HCT116 (cell line): ENCODE measurements around the gene RNU7-1. TPM values are rescaled to one million over a fixed set of nuclear protein-coding genes. Genes with fewer than 3 reads are reported as not detected.

Experiments used
- ATAC-seq: fragments of 200-7000 bp; cut with Tn5 transposase; 2 replicates; pipeline ENCODE4 v1.9.1; 2020; ENCODE audit warnings: mild to moderate bottlenecking, moderate library complexity
- BruUV-seq: library from RNA; stranded (reverse); fragments of 400-500 nt; replicated peaks from 2 replicates; lab custom pipeline; 2021; lab: Mats Ljungman, UMichigan
- CTCF ChIA-PET: fragments of 300-600 bp; sonication (Branson Sonifier 250); formaldehyde crosslinking; loops from one replicate; lab custom pipeline; 2021; ENCODE audit warnings: antibody characterized with exemption; lab: Charles Lee
- POLR2A ChIA-PET: fragments of 300-600, 350-600 bp; sonication (Branson Sonifier 250); formaldehyde crosslinking; loops from one replicate; lab custom pipeline; 2021; ENCODE audit warnings: antibody characterized with exemption; lab: Charles Lee
- RAD21 ChIA-PET, 2 experiments: fragments of 300-600 bp; sonication (Branson Sonifier 250); formaldehyde crosslinking; loops; one replicate each; lab custom pipeline; 2023; ENCODE audit warnings: low total read pairs in 2 of 2; ENCODE audit not compliant: uncharacterized antibody in 2 of 2, unreplicated experiment in 2 of 2, low non-redundant PET in 1 of 2; lab: Charles Lee
- DNase-seq: peaks from one replicate; pipeline ENCODE4 v3.0.0-alpha.2; 2010; ENCODE audit warnings: low read depth, low spot score
- H2AFZ ChIP-seq: fragments of 200-600 bp; shearing (Covaris generic), sonication (generic); 2 replicates; pipeline ENCODE4 v1.6.1; 2017; ENCODE audit warnings: low read depth, mixed run types, mixed read lengths, antibody characterized with exemption, low read length; ENCODE audit not compliant: poor library complexity, severe bottlenecking
- H3K27ac ChIP-seq: 2 replicates; pipeline ENCODE4 v1.5.1; 2012; ENCODE audit warnings: low read depth, low read length
- H3K27me3 ChIP-seq: fragments of 200-600 bp; sonication (generic); 2 replicates; pipeline ENCODE4 v1.6.1; 2016; ENCODE audit warnings: mixed run types, low read length, mixed read lengths; ENCODE audit not compliant: insufficient read depth
- H3K36me3 ChIP-seq, 2 experiments: fragments of 200-500 bp in 1 of 2; fragments of 200-600 bp in 1 of 2; sonication (Bioruptor generic) in 1 of 2; sonication (generic) in 1 of 2; 2 replicates each; pipeline versions ENCODE4 v1.5.1 to v1.6.1; 2014 to 2016; ENCODE audit warnings: low read length in 2 of 2, inconsistent platforms in 1 of 2, mixed read lengths in 1 of 2, mixed run types in 1 of 2; ENCODE audit not compliant: insufficient read depth in 2 of 2, control insufficient read depth in 1 of 2
- H3K4me1 ChIP-seq, 2 experiments: fragments of 200-600 bp in 1 of 2; sonication (generic) in 1 of 2; 2 replicates each; pipeline versions ENCODE4 v1.5.1 to v1.6.1; 2012 to 2017; ENCODE audit warnings: low read length in 2 of 2, inconsistent platforms in 1 of 2, mild to moderate bottlenecking in 1 of 2, mixed read lengths in 1 of 2, mixed run types in 1 of 2, moderate library complexity in 1 of 2; ENCODE audit not compliant: insufficient read depth in 2 of 2, control insufficient read depth in 1 of 2
- H3K4me2 ChIP-seq: fragments of 200-600 bp; sonication (generic); 2 replicates; pipeline ENCODE4 v1.6.1; 2017; ENCODE audit warnings: mixed run types, low read length, mixed read lengths
- H3K4me3 ChIP-seq, 2 experiments: fragments of 200-600 bp in 1 of 2; sonication (generic) in 1 of 2; replicated peaks in 1 of 2; 2 replicates each; pipeline ENCODE4 v1.5.1; 2011 to 2016; ENCODE audit warnings: low read length in 2 of 2, control low read depth in 1 of 2, low read depth in 1 of 2, mild to moderate bottlenecking in 1 of 2, mixed read lengths in 1 of 2, mixed run types in 1 of 2
- H3K79me2 ChIP-seq: fragments of 200-600 bp; sonication (generic); 2 replicates; pipeline ENCODE4 v1.6.1; 2017; ENCODE audit warnings: mild to moderate bottlenecking, mixed run types, low read length, moderate library complexity, mixed read lengths; ENCODE audit not compliant: insufficient read depth
- H3K9ac ChIP-seq: fragments of 200-600 bp; sonication (generic); 2 replicates; pipeline ENCODE4 v1.6.1; 2016; ENCODE audit warnings: low read length, mixed read lengths
- H3K9me2 ChIP-seq: fragments of 200-600 bp; sonication (generic), shearing (Covaris generic); 2 replicates; pipeline ENCODE4 v1.6.1; 2017; ENCODE audit warnings: mixed run types, mild to moderate bottlenecking, moderate library complexity; ENCODE audit not compliant: insufficient read depth
- H3K9me3 ChIP-seq, 2 experiments: fragments of 200-500 bp in 1 of 2; fragments of 200-600 bp in 1 of 2; sonication (Bioruptor generic) in 1 of 2; sonication (generic) in 1 of 2; 2 replicates each; pipeline ENCODE4 v1.6.1; 2014 to 2017; ENCODE audit warnings: low read length in 2 of 2, mixed read lengths in 2 of 2, inconsistent platforms in 1 of 2, low read depth in 1 of 2, mild to moderate bottlenecking in 1 of 2, mixed run types in 1 of 2, moderate library complexity in 1 of 2; ENCODE audit not compliant: control insufficient read depth in 1 of 2, insufficient read depth in 1 of 2
- H4K20me1 ChIP-seq: fragments of 200-600 bp; sonication (generic), shearing (Covaris generic); 2 replicates; pipeline ENCODE4 v1.6.1; 2017; ENCODE audit warnings: mixed run types, mild to moderate bottlenecking, moderate library complexity; ENCODE audit not compliant: insufficient read depth
- ATF3 ChIP-seq: IDR thresholded peaks from 2 replicates; pipeline ENCODE4 v1.6.1; 2012
- CBX3 ChIP-seq: IDR thresholded peaks from 2 replicates; pipeline ENCODE4 v1.6.1; 2012; ENCODE audit warnings: low read depth
- CEBPB ChIP-seq: IDR thresholded peaks from 2 replicates; pipeline ENCODE4 v1.6.1; 2012; ENCODE audit warnings: low read depth
- EGR1 ChIP-seq: IDR thresholded peaks from 2 replicates; pipeline ENCODE4 v1.6.1; 2012; ENCODE audit warnings: low read depth
- ELF1 ChIP-seq: IDR thresholded peaks from 2 replicates; pipeline ENCODE4 v1.6.1; 2012; ENCODE audit warnings: low read depth, borderline replicate concordance
- EZH2 ChIP-seq: fragments of 200-600 bp; sonication (generic); IDR thresholded peaks from 2 replicates; pipeline ENCODE4 v1.6.1; 2017; ENCODE audit warnings: antibody characterized with exemption, mixed run types
- EZH2phosphoT487 ChIP-seq: fragments of 200-600 bp; IDR thresholded peaks from 2 replicates; pipeline ENCODE4 v1.6.1; 2018; ENCODE audit warnings: antibody characterized with exemption, borderline replicate concordance
- JUND ChIP-seq: IDR thresholded peaks from 2 replicates; pipeline ENCODE4 v1.6.1; 2012
- MAX ChIP-seq: IDR thresholded peaks from 2 replicates; pipeline ENCODE4 v1.6.1; 2012
- POLR2A ChIP-seq: IDR thresholded peaks from 2 replicates; pipeline ENCODE4 v1.7.0; 2011; ENCODE audit warnings: borderline replicate concordance; ENCODE audit not compliant: insufficient read depth, insufficient read length; ENCODE audit errors: extremely low read depth
- POLR2AphosphoS5 ChIP-seq: IDR thresholded peaks from 2 replicates; pipeline ENCODE4 v1.6.1; 2011; ENCODE audit warnings: mild to moderate bottlenecking, low read depth, low read length, moderate library complexity
- RAD21 ChIP-seq: IDR thresholded peaks from 2 replicates; pipeline ENCODE4 v1.6.1; 2012; ENCODE audit warnings: low read depth, mild to moderate bottlenecking
- REST ChIP-seq: IDR thresholded peaks from 2 replicates; pipeline ENCODE4 v1.6.1; 2012; ENCODE audit warnings: low read depth
- SIN3A ChIP-seq: IDR thresholded peaks from 2 replicates; pipeline ENCODE4 v1.6.1; 2012; ENCODE audit warnings: low read depth
- SP1 ChIP-seq: IDR thresholded peaks from 2 replicates; pipeline ENCODE4 v1.6.1; 2012; ENCODE audit warnings: low read depth
- SRF ChIP-seq: IDR thresholded peaks from 2 replicates; pipeline ENCODE4 v1.6.1; 2012; ENCODE audit warnings: low read depth
- TCF7L2 ChIP-seq: IDR thresholded peaks from 2 replicates; pipeline ENCODE4 v1.7.0; 2011; ENCODE audit warnings: borderline replicate concordance, inconsistent platforms; ENCODE audit not compliant: insufficient read depth, insufficient read length; ENCODE audit errors: extremely low read depth
- YY1 ChIP-seq: IDR thresholded peaks from 2 replicates; pipeline ENCODE4 v1.6.1; 2011; ENCODE audit warnings: low read length, low read depth, moderate library complexity, mild to moderate bottlenecking; ENCODE audit not compliant: insufficient replicate concordance; ENCODE audit errors: extremely low read depth
- ZBTB33 ChIP-seq: IDR thresholded peaks from 2 replicates; pipeline ENCODE4 v1.6.1; 2011; ENCODE audit warnings: mild to moderate bottlenecking, low read length, moderate library complexity; ENCODE audit not compliant: insufficient replicate concordance; ENCODE audit errors: extremely low read depth
- ZFX ChIP-seq: fragments of 450-650 bp; IDR thresholded peaks from 2 replicates; pipeline ENCODE4 v1.6.1; 2017
- ZNF274 ChIP-seq: fragments of 200-500 bp; sonication (Bioruptor generic); IDR thresholded peaks from 2 replicates; pipeline ENCODE4 v1.6.1; 2014; ENCODE audit warnings: mild to moderate bottlenecking, low read depth, low read length, inconsistent platforms
- intact Hi-C: fragments of 100-400 bp; cut with micrococcal nuclease; formaldehyde crosslinking; loops from 2 replicates; pipeline ENCODE4 v1.10.0; 2022
- total RNA-seq: library from RNA; stranded (reverse); gene quantifications from one replicate; pipeline ENCODE4 v1.2.1, GENCODE V29; 2021; ENCODE audit not compliant: unreplicated experiment

Gene RNU7-1
- total RNA-seq, 1 experiment from 2014 or later: not detected

- Histone ChIP-seq H3K36me3 (peaks cover 0 to 6% of the 10 kb centered on the region in 2 experiments; a peak in 2 of 4 replicates), H3K4me1 (peaks cover 25 to 53% of the 10 kb centered on the region in 2 experiments), H3K27ac (peak within 1 kb of the TSS; percentile 99), H2AFZ (no peak within 1 kb of the TSS), H3K4me3 (peak within 1 kb of the TSS; percentile 79 to 92), H3K27me3 (no peaks in the 10 kb centered on the region), H4K20me1 (no peaks in the 10 kb centered on the region), H3K79me2 (peaks cover 48% of the 10 kb centered on the region), H3K9me3 (no peaks in the 10 kb centered on the region), H3K9me2 (no peaks in the 10 kb centered on the region), H3K4me2 (peak within 1 kb of the TSS; percentile 93), H3K9ac (peak within 1 kb of the TSS; percentile 96)
- intact Hi-C loops: loop anchor here (5.0 kb wide), 1 partner anchor 55 kb away; the partner anchor contains the start of gene SPSB2
- ChIA-PET RAD21 (interaction anchor here in 1 of 2 experiments (0.6 kb wide), 1 partner anchor 10 kb away, joined by 3 read pairs; no protein-coding TSS in a partner anchor), POLR2A (interaction anchor here (0.7 to 5.1 kb wide), 7 partner anchors 10 to 181 kb away, joined by 3 to 96 read pairs (median 7); partner anchors contain the start of genes C12orf57, RNU7-1 and SPSB2), CTCF (interaction anchor here (2.9 to 3.5 kb wide), 3 partner anchors 11 to 55 kb away, joined by 14 to 30 read pairs (median 23); partner anchors contain the start of gene SPSB2)
- no TSS peak for BruUV-seq
- ATAC-seq: peak; percentile 10
- no peak for DNase-seq
- TF ChIP-seq EGR1 (no peak), MAX (no peak), EZH2 (no peak), SIN3A (no peak), ELF1 (no peak), SP1 (no peak), ATF3 (no peak), CBX3 (no peak), JUND (no peak), POLR2A (no peak), ZNF274 (no peak), SRF (no peak), TCF7L2 (peak; percentile 25), YY1 (no peak), EZH2phosphoT487 (no peak), ZBTB33 (no peak), REST (no peak), CEBPB (no peak), RAD21 (no peak), ZFX (peak; percentile 76), POLR2AphosphoS5 (peak; percentile 59)
Observed at GRCh38 chr12:6927379-6928021, 16.1 kb upstream of the RNU7-1 start, which contains the start of gene ATN1. ATN1 (plus strand) TSS chr12:6927959; CDS start chr12:6934002, 6,043 bp downstream.
